Renal pelvis (tissue), 4 donors: ENCODE results near the gene FXYD5. TPM values are rescaled to one million over a fixed set of nuclear protein-coding genes. Genes with fewer than 3 reads are reported as not detected.

Experiments used
- DNase-seq: peaks from one replicate; pipeline ENCODE4 v3.0.0-alpha.2; 2013
- polyA plus RNA-seq, 3 donors: library from polyadenylated mRNA; unstranded; fragments of 120-200 nt; gene quantifications; one replicate each; pipeline ENCODE4 v1.2.1, GENCODE V29; 2013; ENCODE audit not compliant: insufficient read length in 3 of 3

FXYD5 gene
- polyA plus RNA-seq, 3 donors: 21.7 to 26.8 (median 23.0) TPM

GRCh38 chr19:35153701-35154524, 622 bp upstream of the FXYD5 start:
- DNase-seq: no peak

GRCh38 chr19:35155441-35155840, 906 bp downstream of the FXYD5 start:
- no peak for DNase-seq

- no peak for DNase-seq
These were observed 1.6 kb downstream of the FXYD5 start for GRCh38 chr19:35155981-35156672.

GRCh38 chr19:35156673-35157014, 2.1 kb downstream of the FXYD5 start:
- no peak for DNase-seq

GRCh38 chr19:35157431-35157830, 2.9 kb downstream of the FXYD5 start:
- no peak for DNase-seq

GRCh38 chr19:35159606-35160005, 5.1 kb downstream of the FXYD5 start:
- DNase-seq: no peak

- no peak for DNase-seq
These were observed 6.3 kb downstream of the FXYD5 start for GRCh38 chr19:35160629-35161433.

GRCh38 chr19:35161434-35161743, 6.9 kb downstream of the FXYD5 start:
- no peak for DNase-seq

- DNase-seq: no peak
These were observed 8.2 kb downstream of the FXYD5 start for GRCh38 chr19:35162471-35163326.

- no peak for DNase-seq
These were observed 9.9 kb downstream of the FXYD5 start for GRCh38 chr19:35164418-35164817.

- no peak for DNase-seq
These were observed 10.9 kb downstream of the FXYD5 start for GRCh38 chr19:35165200-35166058.

- DNase-seq: no peak
These were observed 11.8 kb downstream of the FXYD5 start for GRCh38 chr19:35166100-35167063.

GRCh38 chr19:35167251-35168119, 12.9 kb downstream of the FXYD5 start:
- DNase-seq: no peak

- DNase-seq: no peak
These were observed 13.7 kb downstream of the FXYD5 start for GRCh38 chr19:35168196-35168595.

GRCh38 chr19:35169221-35169995, 14.9 kb downstream of the FXYD5 start:
- no peak for DNase-seq

- DNase-seq: no peak
These were observed 16.0 kb downstream of the FXYD5 start for GRCh38 chr19:35170359-35171061.

GRCh38 chr19:35171730-35172129, 17.2 kb downstream of the FXYD5 start:
- no peak for DNase-seq
